CD4-positive, alpha-beta memory T cell (primary cell): Measurements from ENCODE around the gene TOLLIP. TPM values are rescaled to one million over a fixed set of nuclear protein-coding genes. Genes with fewer than 3 reads are reported as not detected.

Source experiments
- CTCF ChIA-PET: fragments of 350-600 bp; sonication (Branson Sonifier 250); formaldehyde crosslinking; loops from one replicate; lab custom pipeline; 2021; ENCODE audit warnings: inconsistent platforms; ENCODE audit not compliant: partially characterized antibody; lab: Charles Lee
- POLR2A ChIA-PET: fragments of 350-600 bp; sonication (Branson Sonifier 250); formaldehyde crosslinking; loops from one replicate; lab custom pipeline; 2021; ENCODE audit not compliant: partially characterized antibody; lab: Charles Lee
- DNase-seq, 5 donors: peaks; one replicate each; pipeline versions ENCODE4 v3.0.0 to v3.0.0-alpha.2; 2020 to 2022; ENCODE audit warnings: mixed read lengths in 1 of 5
- H3K27ac ChIP-seq: one replicate; pipeline ENCODE4 v1.7.0; 2013; ENCODE audit warnings: low read depth, low read length
- H3K27me3 ChIP-seq: 2 replicates; pipeline ENCODE4 v1.7.0; 2013; ENCODE audit warnings: mild to moderate bottlenecking, low read length, moderate library complexity; ENCODE audit not compliant: insufficient read depth
- H3K36me3 ChIP-seq: 2 replicates; pipeline ENCODE4 v1.7.0; 2013; ENCODE audit warnings: mild to moderate bottlenecking, low read length, moderate library complexity; ENCODE audit not compliant: insufficient read depth
- H3K4me1 ChIP-seq: 2 replicates; pipeline ENCODE4 v1.7.0; 2013; ENCODE audit warnings: mild to moderate bottlenecking, low read length, moderate library complexity; ENCODE audit not compliant: insufficient read depth
- H3K4me3 ChIP-seq, 2 donors: one replicate each; pipeline ENCODE4 v1.7.0; 2013; ENCODE audit warnings: low read length in 2 of 2, mild to moderate bottlenecking in 1 of 2
- H3K9me3 ChIP-seq, 2 donors: one replicate each; pipeline ENCODE4 v1.7.0; 2013; ENCODE audit warnings: low read length in 2 of 2, control low read depth in 1 of 2; ENCODE audit not compliant: control insufficient read depth in 1 of 2
- H3K27ac Mint-ChIP-seq, 7 donors: one replicate each; pipeline ENCODE4 v1.8.0; 2020 to 2021; ENCODE audit warnings: mixed read lengths in 7 of 7, mild to moderate bottlenecking in 6 of 7, inconsistent platforms in 3 of 7, moderate library complexity in 3 of 7
- H3K27me3 Mint-ChIP-seq, 2 donors: one replicate each; pipeline ENCODE4 v1.8.0; 2020 to 2021; ENCODE audit warnings: mixed read lengths in 2 of 2
- H3K36me3 Mint-ChIP-seq, 2 donors: one replicate each; pipeline ENCODE4 v1.8.0; 2020 to 2021; ENCODE audit warnings: mixed read lengths in 2 of 2, inconsistent platforms in 1 of 2, mild to moderate bottlenecking in 1 of 2
- H3K4me1 Mint-ChIP-seq, 4 donors: one replicate each; pipeline ENCODE4 v1.8.0; 2020 to 2021; ENCODE audit warnings: mixed read lengths in 4 of 4, mild to moderate bottlenecking in 1 of 4
- H3K4me3 Mint-ChIP-seq, 8 donors: one replicate each; pipeline ENCODE4 v1.8.0; 2020 to 2021; ENCODE audit warnings: mixed read lengths in 8 of 8, mild to moderate bottlenecking in 7 of 8, moderate library complexity in 6 of 8, inconsistent platforms in 3 of 8
- H3K9me3 Mint-ChIP-seq, 8 donors: one replicate each; pipeline ENCODE4 v1.8.0; 2020 to 2021; ENCODE audit warnings: mixed read lengths in 8 of 8, mild to moderate bottlenecking in 5 of 8, inconsistent platforms in 3 of 8, moderate library complexity in 1 of 8
- intact Hi-C: fragments of 100-400 bp; cut with micrococcal nuclease; formaldehyde crosslinking; loops from one replicate; pipeline ENCODE4 v1.15.1; 2023
- polyA plus RNA-seq, 2 donors: library from polyadenylated mRNA; unstranded; fragments of 300-500 nt; fragmentation: Illumina TruSeq; gene quantifications; one replicate each; pipeline ENCODE4 v1.2.3, GENCODE V29; 2021
- total RNA-seq, 2 experiments: library from RNA; stranded (reverse); gene quantifications; one replicate each; pipeline ENCODE4 v1.2.3, GENCODE V29; 2021

Gene TOLLIP
- total and polyA plus RNA-seq, 4 experiments from 2014 or later, result 29.8 to 51.4 (median 41.7) TPM

DNA sequence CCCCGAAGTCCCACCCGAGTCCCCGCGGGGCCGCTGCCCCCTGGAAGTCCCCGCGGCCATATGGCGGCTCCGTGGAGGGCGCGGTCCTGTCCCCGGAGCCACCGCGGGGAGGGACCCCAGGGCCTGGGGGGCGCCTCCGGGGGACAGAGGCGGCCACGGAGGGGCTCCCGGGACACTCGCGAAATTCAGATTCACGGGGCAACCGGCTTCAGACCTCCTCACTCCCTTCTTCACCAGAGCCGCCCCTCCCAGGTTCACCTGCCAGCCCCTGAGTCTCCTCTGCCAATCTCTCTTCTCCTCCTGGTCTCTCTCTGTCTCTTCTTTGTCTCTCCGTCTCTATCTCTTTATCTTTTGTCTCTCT, 28.2 kb upstream of the TOLLIP start:
- Mint-ChIP-seq H3K4me1 (peaks cover 9 to 12% (median 11%) of the 10 kb centered on the region in 4 donors), H3K27me3 (peaks cover 0 to 3% of the 10 kb centered on the region in 2 donors), H3K9me3 (peaks cover 0 to 11% (median 6%) of the 10 kb centered on the region in 8 donors), H3K36me3 (peaks cover 0 to 8% of the 10 kb centered on the region in 2 donors), H3K27ac (peak overlapping the region in 6 of 7 donors; percentile 26 to 92 (median 73)), H3K4me3 (peak overlapping the region in 7 of 8 donors; percentile 62 to 89 (median 74))
- peak in 1 of 5 donors; percentile 10 for DNase-seq
- Histone ChIP-seq H3K9me3 (no peaks in the 10 kb centered on the region), H3K27ac (no peak overlapping the region), H3K4me1 (peaks cover 12% of the 10 kb centered on the region), H3K36me3 (no peaks in the 10 kb centered on the region), H3K27me3 (no peaks in the 10 kb centered on the region), H3K4me3 (no peak overlapping the region)
- ChIA-PET POLR2A (interaction anchor here (1.4 kb wide), 1 partner anchor 28 kb away, joined by 3 read pairs; the partner anchor contains the start of gene TOLLIP), CTCF (no interaction called here)
- intact Hi-C loops, result loop anchor here (2.0 to 10.0 kb wide), 2 partner anchors 45 to 73 kb away; no protein-coding TSS in a partner anchor

DNA sequence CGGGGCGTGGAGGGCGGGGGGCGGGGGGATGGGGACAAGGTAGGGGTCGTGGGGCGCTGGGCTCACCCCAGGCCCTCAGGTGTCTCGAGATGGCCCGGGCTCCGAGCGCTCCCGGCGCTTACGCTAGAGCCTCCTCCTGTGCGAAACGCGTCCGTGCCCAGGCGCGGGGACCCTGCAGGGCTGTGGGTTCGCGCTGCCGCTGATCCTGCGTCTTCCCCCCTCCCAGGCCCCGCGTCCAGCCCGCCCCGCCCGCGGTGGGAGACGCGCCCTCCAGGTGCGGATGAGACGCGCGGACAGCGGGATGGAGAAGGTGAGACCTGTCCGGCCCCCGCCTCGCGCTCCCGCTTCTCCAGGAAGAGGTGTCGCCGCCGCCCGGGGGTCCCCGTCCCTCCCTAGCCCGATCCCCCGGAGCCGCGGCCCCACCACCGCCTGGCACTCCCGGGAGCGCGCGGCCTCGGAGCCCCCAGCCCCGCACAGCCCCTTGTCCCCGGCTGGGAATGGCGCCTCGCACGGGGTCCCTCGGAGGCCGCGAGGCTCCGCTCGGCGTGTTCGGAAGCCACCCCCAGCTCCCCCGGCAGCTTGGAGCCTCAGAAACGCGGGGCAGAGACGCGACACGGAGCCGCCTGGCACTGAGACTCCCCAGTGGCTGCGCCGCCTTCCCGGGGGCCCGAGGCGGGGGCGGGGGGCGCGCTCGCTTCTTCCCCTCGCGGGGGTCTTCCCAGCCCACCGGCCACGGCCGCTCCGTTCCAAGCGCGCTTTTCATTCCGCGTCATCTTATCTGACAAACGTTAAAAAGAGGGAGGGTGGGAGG, 27.6 kb upstream of the TOLLIP start:
- Histone ChIP-seq H3K27me3 (no peaks in the 10 kb centered on the region), H3K9me3 (no peaks in the 10 kb centered on the region), H3K36me3 (no peaks in the 10 kb centered on the region), H3K4me1 (peaks cover 12% of the 10 kb centered on the region), H3K27ac (no peak overlapping the region), H3K4me3 (no peak overlapping the region)
- POLR2A ChIA-PET, result interaction anchor here (1.4 kb wide), 1 partner anchor 28 kb away, joined by 3 read pairs; the partner anchor contains the start of gene TOLLIP
- Mint-ChIP-seq H3K27ac (no peak overlapping the region), H3K9me3 (peaks cover 0 to 11% (median 6%) of the 10 kb centered on the region in 8 donors), H3K4me3 (no peak overlapping the region), H3K36me3 (peaks cover 0 to 8% of the 10 kb centered on the region in 2 donors), H3K27me3 (peaks cover 0 to 3% of the 10 kb centered on the region in 2 donors), H3K4me1 (peaks cover 9 to 12% (median 11%) of the 10 kb centered on the region in 4 donors)
- intact Hi-C loops, result loop anchor here (1.0 to 10.0 kb wide), 3 partner anchors 28 to 72 kb away; partner anchors contain the start of gene TOLLIP
- CTCF ChIA-PET, result no interaction called here
- peak; percentile 56 to 69 (median 61) for DNase-seq

DNA sequence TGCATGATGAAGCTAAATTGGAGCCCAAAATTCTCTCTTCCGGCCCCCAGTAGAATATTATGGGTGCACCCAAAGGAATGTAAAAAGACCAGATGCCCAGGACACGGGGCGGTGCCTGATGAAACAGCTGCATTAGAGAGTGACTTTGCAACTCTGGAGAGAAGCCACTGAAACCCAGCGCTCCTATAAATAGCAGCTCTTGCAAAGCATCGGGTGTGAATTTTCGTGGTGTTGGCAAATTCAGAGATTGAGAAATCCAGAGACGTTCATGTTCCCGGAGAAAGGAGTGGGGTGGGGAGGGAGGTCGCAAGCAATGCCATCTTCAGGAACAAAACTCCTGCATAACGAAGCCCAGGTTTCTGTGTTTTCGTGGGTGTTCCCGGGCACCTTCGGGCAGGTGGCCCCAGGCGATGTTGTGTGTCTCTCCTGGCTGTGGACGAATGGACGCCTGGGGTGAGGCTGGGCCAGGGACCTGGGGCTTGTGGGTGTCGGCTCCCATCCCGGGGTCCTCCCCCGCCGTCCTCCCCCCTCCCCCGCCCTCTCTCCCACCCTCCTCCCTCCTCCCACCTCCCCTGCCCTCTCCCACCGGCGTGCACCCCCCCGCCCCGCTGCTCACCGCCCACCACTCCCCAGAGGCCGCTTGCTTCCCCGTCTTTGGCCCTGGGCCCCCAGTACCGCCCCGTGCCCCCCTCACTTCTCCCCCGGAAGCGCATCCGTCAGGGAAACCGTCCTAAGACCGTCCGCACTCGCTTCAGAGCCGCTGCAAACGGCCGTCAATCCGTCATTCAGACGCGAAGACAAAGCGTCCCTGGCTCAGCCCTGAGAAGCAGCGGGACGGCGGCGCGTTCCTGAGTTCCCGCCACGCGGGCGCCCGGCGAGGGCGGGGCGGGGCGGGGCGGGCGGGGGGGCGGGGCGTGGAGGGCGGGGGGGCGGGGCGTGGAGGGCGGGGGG, 26.7 kb upstream of the TOLLIP start:
- Histone ChIP-seq H3K36me3 (no peaks in the 10 kb centered on the region), H3K9me3 (no peaks in the 10 kb centered on the region), H3K27me3 (no peaks in the 10 kb centered on the region), H3K4me1 (peaks cover 12% of the 10 kb centered on the region), H3K4me3 (peak overlapping the region; percentile 38 to 39), H3K27ac (peak overlapping the region; percentile 27)
- Mint-ChIP-seq H3K4me1 (peaks cover 9 to 12% (median 11%) of the 10 kb centered on the region in 4 donors), H3K4me3 (peak overlapping the region; percentile 71 to 89 (median 80)), H3K27ac (peak overlapping the region; percentile 49 to 92 (median 79)), H3K36me3 (peaks cover 0 to 8% of the 10 kb centered on the region in 2 donors), H3K27me3 (peaks cover 0 to 3% of the 10 kb centered on the region in 2 donors), H3K9me3 (peaks cover 0 to 11% (median 6%) of the 10 kb centered on the region in 8 donors)
- CTCF ChIA-PET, result no interaction called here
- peak; percentile 44 to 75 (median 55) for DNase-seq
- POLR2A ChIA-PET, result interaction anchor here (1.1 to 2.0 kb wide), 6 partner anchors 9 to 47 kb away, joined by 3 to 15 read pairs (median 4); partner anchors contain the start of gene TOLLIP
- intact Hi-C loops, result loop anchor here (1.0 to 10.0 kb wide), 3 partner anchors 27 to 71 kb away; partner anchors contain the start of gene TOLLIP

- H3K27me3 Mint-ChIP-seq, result peaks cover 0 to 3% of the 10 kb centered on the region in 2 donors
- DNase-seq, result no peak
Measured at GRCh38 chr11:1335264-1335810, 25.9 kb upstream of the TOLLIP start.

DNA sequence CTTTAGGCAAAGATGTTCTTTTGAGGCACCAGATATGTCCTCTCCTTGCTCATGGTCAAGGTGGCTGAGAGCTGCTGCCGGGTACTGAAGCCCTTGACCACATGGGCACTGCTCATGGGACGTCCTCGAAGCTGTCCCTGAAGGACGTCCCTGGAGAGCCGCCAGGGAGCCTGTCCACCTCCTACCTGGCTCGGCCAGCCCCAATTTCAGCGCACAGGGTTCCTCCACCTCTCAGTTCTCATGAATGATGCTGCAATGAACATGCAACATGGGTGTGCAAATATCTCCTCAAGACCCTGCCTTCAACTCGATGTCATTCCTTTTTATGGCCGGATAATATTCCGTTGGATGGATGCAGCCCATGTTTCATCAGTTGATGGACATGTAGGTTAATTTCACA, 24.4 kb upstream of the TOLLIP start:
- H3K27me3 ChIP-seq, result no peaks in the 10 kb centered on the region
- H3K4me3 Mint-ChIP-seq, result no peak overlapping the region
- peaks cover 0 to 12% (median 6%) of the 10 kb centered on the region in 8 donors for H3K9me3 Mint-ChIP-seq
- POLR2A ChIA-PET, result no interaction called here
- H3K9me3 ChIP-seq, result no peaks in the 10 kb centered on the region
- no peak overlapping the region for H3K4me3 ChIP-seq
- no peaks in the 10 kb centered on the region for H3K36me3 ChIP-seq
- intact Hi-C loops, result loop anchor here (10.0 kb wide), 1 partner anchor 69 kb away; no protein-coding TSS in a partner anchor
- H3K27me3 Mint-ChIP-seq, result peaks cover 0 to 3% of the 10 kb centered on the region in 2 donors
- H3K4me1 Mint-ChIP-seq, result peaks cover 9 to 12% (median 11%) of the 10 kb centered on the region in 4 donors
- no peak for DNase-seq
- H3K4me1 ChIP-seq, result peaks cover 14% of the 10 kb centered on the region
- H3K27ac ChIP-seq, result no peak overlapping the region
- H3K36me3 Mint-ChIP-seq, result peaks cover 0 to 8% of the 10 kb centered on the region in 2 donors
- CTCF ChIA-PET, result no interaction called here
- H3K27ac Mint-ChIP-seq, result no peak overlapping the region

More at GRCh38 chr11:1335264-1335810, 25.9 kb upstream of the TOLLIP start:
- POLR2A ChIA-PET, result interaction anchor here (1.1 to 2.0 kb wide), 5 partner anchors 8 to 47 kb away, joined by 3 to 15 read pairs (median 5); partner anchors contain the start of gene TOLLIP
- peak overlapping the region; percentile 66 to 88 (median 78) for H3K4me3 Mint-ChIP-seq
- peak overlapping the region in 5 of 7 donors; percentile 12 to 89 (median 69) for H3K27ac Mint-ChIP-seq
- no peaks in the 10 kb centered on the region for H3K27me3 ChIP-seq
- H3K4me1 ChIP-seq, result peaks cover 14% of the 10 kb centered on the region
- CTCF ChIA-PET, result no interaction called here
- H3K4me1 Mint-ChIP-seq, result peaks cover 9 to 12% (median 11%) of the 10 kb centered on the region in 4 donors
- intact Hi-C loops, result loop anchor here (10.0 kb wide), 1 partner anchor 71 kb away; no protein-coding TSS in a partner anchor
- H3K36me3 Mint-ChIP-seq, result peaks cover 0 to 8% of the 10 kb centered on the region in 2 donors
- H3K9me3 ChIP-seq, result no peaks in the 10 kb centered on the region
- peaks cover 0 to 11% (median 6%) of the 10 kb centered on the region in 8 donors for H3K9me3 Mint-ChIP-seq
- peak overlapping the region; percentile 27 for H3K27ac ChIP-seq
- H3K4me3 ChIP-seq, result peak overlapping the region; percentile 38 to 39
- H3K36me3 ChIP-seq, result no peaks in the 10 kb centered on the region

DNA sequence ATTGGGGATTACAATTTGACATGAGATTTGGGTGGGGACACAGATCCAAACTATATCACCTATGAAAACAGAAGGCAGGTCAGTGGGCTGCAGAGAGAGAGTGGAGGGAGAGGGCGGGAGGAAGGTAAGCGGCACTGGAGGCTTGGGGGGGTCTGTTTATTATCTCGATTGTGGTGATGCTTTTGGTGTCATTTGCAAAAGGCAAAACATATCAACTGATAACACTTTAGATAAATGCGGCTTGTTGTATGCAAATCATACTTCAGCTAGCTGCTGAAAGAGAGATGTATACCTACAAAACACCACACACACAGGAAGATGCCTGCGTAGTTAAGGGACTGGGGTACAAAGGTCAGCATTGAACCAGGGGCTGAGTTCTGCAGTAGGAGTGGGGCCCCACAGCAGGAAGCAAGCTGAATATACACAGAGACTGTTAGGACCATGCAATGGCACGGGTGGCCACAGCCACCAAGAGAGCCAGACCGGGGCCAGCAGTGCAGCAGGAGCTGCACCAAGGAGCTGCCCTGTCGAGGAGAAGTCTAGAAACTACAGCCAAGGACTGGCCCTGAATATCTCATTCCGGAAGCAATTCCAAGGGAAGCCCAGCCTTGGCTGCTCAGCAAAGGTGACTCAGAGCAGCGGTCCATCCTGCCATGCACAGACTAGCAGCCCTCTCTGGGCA, 23.8 kb upstream of the TOLLIP start:
- H3K27ac ChIP-seq, result no peak overlapping the region
- Mint-ChIP-seq H3K27me3 (peaks cover 0 to 3% of the 10 kb centered on the region in 2 donors), H3K36me3 (peaks cover 0 to 8% of the 10 kb centered on the region in 2 donors), H3K9me3 (peaks cover 0 to 13% (median 9%) of the 10 kb centered on the region in 8 donors), H3K4me1 (peaks cover 8 to 12% (median 11%) of the 10 kb centered on the region in 4 donors), H3K27ac (peak overlapping the region in 1 of 7 donors; percentile 16), H3K4me3 (peak overlapping the region in 2 of 8 donors; percentile 33 to 41)
- H3K4me3 ChIP-seq, result no peak overlapping the region
- no peak for DNase-seq
- intact Hi-C loops, result loop anchor here (10.0 kb wide), 1 partner anchor 68 kb away; no protein-coding TSS in a partner anchor
- no peaks in the 10 kb centered on the region for H3K27me3 ChIP-seq
- peaks cover 14% of the 10 kb centered on the region for H3K4me1 ChIP-seq
- H3K36me3 ChIP-seq, result no peaks in the 10 kb centered on the region
- H3K9me3 ChIP-seq, result no peaks in the 10 kb centered on the region
- ChIA-PET CTCF (no interaction called here), POLR2A (no interaction called here)
